Muscle layer of duodenum (tissue), 2 donors: Measurements from ENCODE around the gene CTCF.

Source experiments
- H3K27ac ChIP-seq: one replicate; pipeline ENCODE4 v1.7.0; 2013; ENCODE audit warnings: mild to moderate bottlenecking, low read length
- H3K27me3 ChIP-seq: one replicate; pipeline ENCODE4 v1.7.0; 2013; ENCODE audit warnings: low read depth, mild to moderate bottlenecking, control low read depth, low read length
- H3K36me3 ChIP-seq, 2 donors: one replicate each; pipeline ENCODE4 v1.7.0; 2013; ENCODE audit warnings: low read length in 2 of 2, control low read depth in 1 of 2, mild to moderate bottlenecking in 1 of 2; ENCODE audit not compliant: insufficient read depth in 2 of 2, control insufficient read depth in 1 of 2
- H3K4me1 ChIP-seq, 2 donors: one replicate each; pipeline ENCODE4 v1.7.0; 2013; ENCODE audit warnings: low read length in 2 of 2, mild to moderate bottlenecking in 2 of 2, control low read depth in 1 of 2, moderate library complexity in 1 of 2; ENCODE audit not compliant: insufficient read depth in 2 of 2, control insufficient read depth in 1 of 2
- H3K4me3 ChIP-seq, 2 donors: one replicate each; pipeline ENCODE4 v1.7.0; 2013; ENCODE audit warnings: low read length in 2 of 2, low read depth in 1 of 2, mild to moderate bottlenecking in 1 of 2
- H3K9me3 ChIP-seq, 2 donors: one replicate each; pipeline ENCODE4 v1.7.0; 2013; ENCODE audit warnings: low read length in 2 of 2, control low read depth in 1 of 2, mild to moderate bottlenecking in 1 of 2; ENCODE audit not compliant: control insufficient read depth in 1 of 2
- donor health status: healthy.

The CTCF gene

DNA sequence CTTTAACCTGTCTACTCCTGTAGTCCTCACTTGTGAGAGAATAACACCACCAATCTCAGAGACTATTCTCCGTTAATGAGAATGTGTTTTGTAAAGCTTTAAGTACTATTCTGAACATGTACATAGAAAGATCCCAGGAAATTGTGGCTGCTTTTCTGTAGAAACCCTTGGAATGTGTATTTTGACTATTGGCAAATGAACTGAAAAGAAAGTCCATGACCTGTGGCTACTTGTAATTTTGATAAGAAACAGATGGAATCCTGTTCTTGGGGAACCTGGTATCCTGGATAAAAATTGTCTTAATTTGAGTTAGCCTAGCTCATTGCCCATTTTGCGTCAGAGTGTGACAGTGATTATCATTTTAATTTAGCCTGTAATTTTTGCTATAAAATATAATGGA lies 9.1 kb downstream of the CTCF start:
- Histone ChIP-seq H3K27me3 (no peaks in the 10 kb centered on the region), H3K4me1 (peaks cover 0 to 5% of the 10 kb centered on the region in 2 donors), H3K36me3 (peaks cover 7 to 17% of the 10 kb centered on the region in 2 donors), H3K4me3 (no peak overlapping the region), H3K9me3 (no peaks in the 10 kb centered on the region), H3K27ac (no peak overlapping the region)

DNA sequence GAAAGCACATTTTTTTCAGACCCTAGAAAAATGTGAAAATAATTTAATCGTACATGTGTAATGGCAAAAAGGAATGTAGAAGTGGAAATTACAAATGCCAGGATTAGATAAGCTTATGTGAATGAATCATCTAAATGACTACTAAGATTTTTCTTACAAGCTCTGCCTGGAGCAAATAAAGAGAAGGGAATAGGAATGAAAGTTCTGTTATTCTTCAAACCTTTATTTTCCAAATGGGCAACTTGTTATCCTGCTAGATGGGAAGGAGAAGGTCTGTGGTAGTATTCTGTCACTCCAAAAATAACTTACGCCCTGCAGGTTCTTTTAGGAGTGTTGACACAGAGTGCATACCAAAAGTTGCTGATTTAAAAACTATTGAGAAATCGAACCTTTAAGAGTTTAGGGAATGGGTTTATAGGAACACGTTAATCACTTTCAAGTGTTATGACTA lies 9.7 kb downstream of the CTCF start:
- H3K4me3 ChIP-seq = no peak overlapping the region
- no peak overlapping the region for H3K27ac ChIP-seq
- H3K9me3 ChIP-seq = no peaks in the 10 kb centered on the region
- peaks cover 7 to 17% of the 10 kb centered on the region in 2 donors for H3K36me3 ChIP-seq
- peaks cover 0 to 5% of the 10 kb centered on the region in 2 donors for H3K4me1 ChIP-seq
- H3K27me3 ChIP-seq = no peaks in the 10 kb centered on the region

DNA sequence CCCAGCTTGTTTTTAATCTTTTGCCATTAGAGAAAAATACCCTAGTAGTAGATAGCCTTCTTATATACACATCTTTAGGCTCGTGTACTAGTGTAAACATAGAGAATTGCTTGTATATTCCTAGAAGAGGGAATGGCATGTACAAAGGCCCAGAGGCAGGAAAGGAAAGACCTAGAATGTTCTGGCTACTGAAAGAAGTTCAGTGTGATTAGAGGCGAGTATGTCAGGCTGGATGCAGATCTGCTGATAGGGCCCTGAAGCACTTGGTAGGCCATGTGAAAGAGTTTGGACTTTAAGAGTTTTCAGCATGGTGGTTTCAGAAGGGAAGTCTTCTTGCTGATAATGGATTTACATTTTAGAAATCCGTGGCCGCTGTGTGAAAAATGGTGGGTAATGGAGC lies 17.4 kb downstream of the CTCF start:
- H3K27ac ChIP-seq = no peak overlapping the region
- peaks cover 3 to 6% of the 10 kb centered on the region in 2 donors for H3K36me3 ChIP-seq
- no peak overlapping the region for H3K4me3 ChIP-seq
- no peaks in the 10 kb centered on the region for H3K4me1 ChIP-seq
- no peaks in the 10 kb centered on the region for H3K9me3 ChIP-seq
- no peaks in the 10 kb centered on the region for H3K27me3 ChIP-seq

DNA sequence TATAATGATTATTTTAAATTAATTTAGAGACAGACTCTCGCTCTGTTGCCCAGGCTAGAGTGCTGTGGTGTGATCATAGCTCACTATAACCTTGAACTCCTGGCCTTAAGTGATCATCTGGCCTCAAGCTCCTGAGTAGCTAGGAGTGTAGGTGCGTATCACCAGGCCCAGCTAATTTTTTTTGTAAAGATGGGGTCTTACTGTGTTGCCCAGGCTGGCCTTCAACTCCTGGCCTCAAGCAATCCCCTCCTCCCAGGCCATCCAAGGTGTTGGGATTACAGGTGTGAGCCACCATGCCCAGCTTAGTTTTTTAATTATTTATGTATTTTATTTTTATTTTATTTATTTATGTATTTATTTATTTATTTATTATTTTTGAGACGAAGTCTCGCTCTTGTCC lies 17.9 kb downstream of the CTCF start:
- no peak overlapping the region for H3K27ac ChIP-seq
- no peaks in the 10 kb centered on the region for H3K9me3 ChIP-seq
- H3K4me1 ChIP-seq = no peaks in the 10 kb centered on the region
- peaks cover under 1% of the 10 kb centered on the region in 2 donors for H3K36me3 ChIP-seq
- no peak overlapping the region for H3K4me3 ChIP-seq
- no peaks in the 10 kb centered on the region for H3K27me3 ChIP-seq

DNA sequence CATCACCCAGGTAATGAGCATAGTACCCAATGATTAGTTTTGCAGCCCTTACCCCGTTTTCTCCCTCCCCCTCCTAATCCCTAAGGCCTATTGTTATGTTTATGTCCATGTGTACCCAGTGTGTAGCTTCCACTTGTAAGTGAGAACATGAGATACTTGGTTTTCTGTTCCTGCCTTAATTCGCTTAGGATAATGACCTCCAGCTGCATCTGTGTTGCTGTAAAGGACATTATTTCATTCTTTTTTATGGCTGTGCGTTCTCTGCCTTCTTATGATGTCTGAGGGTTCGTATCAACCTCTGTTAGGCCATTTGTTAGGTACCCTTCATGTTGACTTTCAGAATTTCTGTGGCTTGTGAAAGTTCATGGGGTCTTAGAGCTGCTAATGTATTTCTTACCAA lies 31.0 kb downstream of the CTCF start:
- Histone ChIP-seq H3K27ac (no peak overlapping the region), H3K36me3 (no peaks in the 10 kb centered on the region), H3K4me1 (no peaks in the 10 kb centered on the region), H3K9me3 (no peaks in the 10 kb centered on the region), H3K27me3 (no peaks in the 10 kb centered on the region), H3K4me3 (no peak overlapping the region)

DNA sequence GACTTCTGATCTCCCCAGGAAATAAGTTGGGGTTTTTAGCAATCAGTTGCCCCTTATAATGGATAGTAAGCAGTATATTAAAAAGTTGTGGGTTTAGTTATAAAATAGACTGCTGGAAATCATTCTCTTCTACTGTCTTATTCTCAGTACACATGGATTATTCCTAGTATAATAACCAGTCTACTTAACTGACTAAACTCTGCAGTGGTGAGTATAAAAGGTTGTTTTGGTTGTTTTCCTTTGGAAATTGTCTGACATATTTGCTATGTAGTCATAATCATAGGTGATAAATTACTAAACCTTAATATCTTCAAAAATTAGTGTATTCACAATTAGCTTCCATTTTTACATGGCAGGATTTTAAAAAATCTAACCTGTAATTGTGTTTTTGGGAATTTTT lies 31.4 kb downstream of the CTCF start:
- H3K4me3 ChIP-seq = no peak overlapping the region
- H3K4me1 ChIP-seq = no peaks in the 10 kb centered on the region
- H3K27me3 ChIP-seq = no peaks in the 10 kb centered on the region
- H3K9me3 ChIP-seq = no peaks in the 10 kb centered on the region
- no peaks in the 10 kb centered on the region for H3K36me3 ChIP-seq
- H3K27ac ChIP-seq = no peak overlapping the region

DNA sequence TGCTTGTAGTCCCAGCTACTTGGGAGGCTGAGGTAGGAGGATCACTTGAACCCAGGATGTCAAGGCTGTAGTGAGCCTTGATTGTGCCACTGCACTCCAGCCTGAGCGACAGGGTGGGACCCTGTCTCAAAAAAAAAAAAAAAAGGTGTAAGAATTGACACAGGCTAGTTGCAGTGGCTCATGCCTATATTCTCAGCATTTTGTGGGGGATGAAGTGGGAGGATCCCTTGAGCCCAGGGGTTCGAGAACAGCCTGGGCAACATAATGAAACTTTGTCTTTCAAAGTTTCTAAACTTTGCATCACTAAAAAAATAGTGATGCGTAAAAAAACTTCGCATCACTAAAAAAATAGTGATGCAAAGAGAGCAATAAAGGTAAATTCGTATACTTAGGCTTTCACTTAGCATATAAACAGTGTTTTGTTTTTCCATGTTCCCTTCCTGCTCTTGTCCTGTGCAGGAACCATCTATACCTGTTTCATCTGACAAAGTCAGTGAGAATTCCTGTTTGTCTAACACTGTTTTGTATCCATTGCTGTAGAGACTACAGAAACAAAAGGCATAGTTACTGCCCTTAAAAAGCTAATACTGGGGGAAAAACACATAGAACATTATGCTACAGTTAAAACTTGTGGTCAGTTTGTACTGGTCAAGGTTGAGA lies 32.1 kb downstream of the CTCF start:
- no peak overlapping the region for H3K4me3 ChIP-seq
- H3K36me3 ChIP-seq = no peaks in the 10 kb centered on the region
- no peak overlapping the region for H3K27ac ChIP-seq

DNA sequence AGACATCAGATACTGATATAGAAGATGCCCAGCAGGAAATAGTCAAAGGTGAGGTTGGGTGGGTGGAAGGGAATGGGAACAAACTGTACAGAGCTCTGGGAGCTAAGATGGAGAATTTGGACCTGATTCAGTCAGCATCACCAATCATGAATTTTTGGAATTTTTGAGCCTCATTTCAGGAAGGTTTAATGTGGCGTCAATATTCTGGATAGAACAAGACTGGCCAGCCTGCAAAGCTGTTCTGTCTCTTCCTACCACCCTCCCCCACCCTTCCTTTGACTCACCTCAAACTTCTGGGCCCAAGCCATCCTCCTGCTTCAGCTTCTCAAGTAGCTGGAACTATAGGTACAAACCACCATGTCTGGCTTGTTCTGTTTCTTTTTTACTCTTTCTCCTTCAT lies 32.6 kb downstream of the CTCF start:
- H3K27ac ChIP-seq = no peak overlapping the region
- no peaks in the 10 kb centered on the region for H3K9me3 ChIP-seq
- H3K4me1 ChIP-seq = no peaks in the 10 kb centered on the region
- no peaks in the 10 kb centered on the region for H3K27me3 ChIP-seq
- no peak overlapping the region for H3K4me3 ChIP-seq
- H3K36me3 ChIP-seq = no peaks in the 10 kb centered on the region

More for the DNA sequence above, 32.1 kb downstream of the CTCF start:
- no peaks in the 10 kb centered on the region for H3K27me3 ChIP-seq
- H3K9me3 ChIP-seq = no peaks in the 10 kb centered on the region
- no peaks in the 10 kb centered on the region for H3K4me1 ChIP-seq

DNA sequence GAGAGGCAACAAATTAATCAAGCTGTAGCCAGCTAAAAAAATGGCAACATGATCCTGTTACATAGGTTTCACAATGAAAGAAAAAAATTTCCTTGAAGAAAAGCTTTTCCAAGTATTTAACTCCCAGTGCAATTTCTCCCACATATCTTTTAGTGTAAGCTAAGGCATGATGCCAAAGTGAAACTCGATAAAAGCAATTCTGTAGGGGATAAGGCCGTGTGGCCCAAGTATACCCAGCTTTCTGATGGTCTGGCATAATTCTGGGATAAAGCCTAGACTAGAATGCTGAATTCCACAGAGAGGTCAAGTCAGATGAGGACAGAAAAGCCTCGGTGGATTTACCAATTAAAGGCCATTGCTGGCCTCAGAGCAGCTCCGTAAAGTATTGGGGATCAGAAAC lies 36.2 kb downstream of the CTCF start:
- no peak overlapping the region for H3K4me3 ChIP-seq
- no peaks in the 10 kb centered on the region for H3K9me3 ChIP-seq
- no peaks in the 10 kb centered on the region for H3K36me3 ChIP-seq
- H3K27ac ChIP-seq = no peak overlapping the region
- no peaks in the 10 kb centered on the region for H3K27me3 ChIP-seq
- peaks cover 0 to 4% of the 10 kb centered on the region in 2 donors for H3K4me1 ChIP-seq

DNA sequence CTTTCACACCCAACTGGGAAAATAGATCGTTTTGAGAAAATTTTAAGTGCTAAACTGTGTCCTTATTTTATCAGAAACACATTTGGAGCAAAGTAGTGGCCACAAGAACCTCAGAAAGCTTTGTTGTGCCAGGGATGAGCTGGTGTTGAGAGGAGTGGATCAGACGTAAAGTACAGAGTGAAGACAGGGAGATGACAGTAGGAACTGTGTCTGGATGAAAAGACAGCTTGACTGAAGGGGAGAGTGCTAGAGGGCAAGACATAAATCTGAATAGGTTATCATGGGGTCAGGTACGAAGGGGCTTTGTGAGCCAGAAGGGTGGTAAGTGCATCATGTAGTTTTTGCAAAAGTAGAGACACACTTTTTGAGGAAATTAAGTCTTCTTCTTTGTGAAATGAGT lies 43.3 kb downstream of the CTCF start:
- H3K27ac ChIP-seq = no peak overlapping the region
- H3K9me3 ChIP-seq = no peaks in the 10 kb centered on the region
- H3K27me3 ChIP-seq = no peaks in the 10 kb centered on the region
- H3K4me3 ChIP-seq = no peak overlapping the region
- no peaks in the 10 kb centered on the region for H3K36me3 ChIP-seq
- H3K4me1 ChIP-seq = peaks cover 0 to 4% of the 10 kb centered on the region in 2 donors

DNA sequence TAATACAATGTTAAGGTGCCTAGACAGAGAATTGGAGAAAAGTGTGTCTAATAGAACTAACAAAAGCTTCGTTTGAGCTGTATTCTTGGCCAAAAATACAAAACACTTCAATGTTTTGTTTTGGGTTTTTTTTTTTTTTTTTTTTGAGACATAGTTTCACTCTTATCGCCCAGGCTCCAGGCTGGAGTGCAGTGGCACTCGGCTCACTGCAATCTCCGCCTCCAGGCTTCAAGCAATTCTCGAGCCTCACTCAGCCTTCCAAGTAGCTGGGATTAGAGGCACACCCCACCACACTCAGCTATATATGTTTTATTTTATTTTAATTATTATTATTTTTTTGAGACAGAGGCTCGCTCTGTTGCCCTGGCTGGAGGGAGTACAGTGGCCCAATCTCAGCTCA lies 44.3 kb downstream of the CTCF start:
- Histone ChIP-seq H3K9me3 (no peaks in the 10 kb centered on the region), H3K4me3 (no peak overlapping the region), H3K27me3 (no peaks in the 10 kb centered on the region), H3K4me1 (no peaks in the 10 kb centered on the region), H3K36me3 (peaks cover 9 to 10% of the 10 kb centered on the region in 2 donors), H3K27ac (no peak overlapping the region)

DNA sequence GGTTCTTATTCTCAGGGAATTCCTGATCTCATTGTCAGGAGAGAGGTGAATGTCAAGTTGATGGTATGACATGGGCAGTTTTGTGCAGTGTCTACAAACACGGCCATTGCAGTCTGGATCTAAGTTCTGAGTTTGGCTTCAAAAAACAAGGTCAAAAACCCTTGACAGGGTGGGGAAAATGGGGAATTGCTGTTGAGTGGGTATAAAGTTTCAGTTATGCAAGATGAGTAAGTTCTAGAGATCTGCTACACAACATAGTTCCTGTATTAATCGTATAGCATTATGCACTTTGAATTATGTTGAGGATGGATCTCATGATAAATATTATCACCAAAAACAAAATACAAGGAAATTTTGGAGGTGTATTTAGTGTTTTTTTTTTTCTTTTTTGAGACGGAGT lies 46.0 kb downstream of the CTCF start:
- peaks cover 12 to 20% of the 10 kb centered on the region in 2 donors for H3K36me3 ChIP-seq
- H3K27me3 ChIP-seq = no peaks in the 10 kb centered on the region
- H3K4me1 ChIP-seq = no peaks in the 10 kb centered on the region
- H3K9me3 ChIP-seq = no peaks in the 10 kb centered on the region
- no peak overlapping the region for H3K27ac ChIP-seq
- no peak overlapping the region for H3K4me3 ChIP-seq
